DMS 273 treated with DMSO at 0.1 percent for 48 hours (cell line): ENCODE data around the gene ZNF764.
"Not testable (repeated sequence)": the region's sequence is repeated elsewhere in the genome, so short reads cannot be mapped to it uniquely, and the experiment has no call there.

Experiments
- DNase-seq: peaks from one replicate; lab custom pipeline; 2025; lab: John Stamatoyannopoulos, UW

The ZNF764 gene

GRCh38 chr16:30557957-30558788, at the start of gene ZNF764:
TSS of gene ZNF764 (minus strand) at chr16:30558374. CDS start at chr16:30558182, 192 bp downstream.
- DNase-seq: peak; percentile 95

GRCh38 chr16:30606004-30606403, 47.8 kb upstream of the ZNF764 start:
- DNase-seq: no peak

- no peak for DNase-seq
Measured at GRCh38 chr16:30605158-30605557, 47.0 kb upstream of the ZNF764 start.

GRCh38 chr16:30604316-30604947, 46.3 kb upstream of the ZNF764 start:
- no peak for DNase-seq

GRCh38 chr16:30603945-30604315, 45.8 kb upstream of the ZNF764 start:
- DNase-seq: no peak

- DNase-seq: no peak
Measured at GRCh38 chr16:30602616-30603277, 44.6 kb upstream of the ZNF764 start.

- no peak for DNase-seq
Measured at GRCh38 chr16:30601966-30602365, 43.8 kb upstream of the ZNF764 start.

GRCh38 chr16:30600929-30601328, 42.8 kb upstream of the ZNF764 start:
- no peak for DNase-seq

- DNase-seq: no peak
Measured at GRCh38 chr16:30600215-30600614, 42.0 kb upstream of the ZNF764 start.

- no peak for DNase-seq
Measured at GRCh38 chr16:30592871-30593270, 34.7 kb upstream of the ZNF764 start.

GRCh38 chr16:30590869-30591268, 32.7 kb upstream of the ZNF764 start:
- not testable (repeated sequence) for DNase-seq

GRCh38 chr16:30589582-30589981, 31.4 kb upstream of the ZNF764 start:
- not testable (repeated sequence) for DNase-seq

GRCh38 chr16:30588651-30589050, 30.5 kb upstream of the ZNF764 start:
- DNase-seq: no peak

GRCh38 chr16:30585400-30586191, 27.4 kb upstream of the ZNF764 start, which contains the start of gene ZNF785:
TSS of gene ZNF785 (minus strand) at chr16:30585697. CDS start at chr16:30585611, 86 bp downstream.
- DNase-seq: peak; percentile 96

- DNase-seq: no peak
Measured at GRCh38 chr16:30585022-30585399, 26.8 kb upstream of the ZNF764 start.

GRCh38 chr16:30582611-30583340, 24.6 kb upstream of the ZNF764 start:
- DNase-seq: no peak

- DNase-seq: no peak
Measured at GRCh38 chr16:30581457-30581856, 23.3 kb upstream of the ZNF764 start.

GRCh38 chr16:30574678-30575077, 16.5 kb upstream of the ZNF764 start:
- no peak for DNase-seq

- DNase-seq: peak; percentile 94
Measured at GRCh38 chr16:30571445-30572322, 13.5 kb upstream of the ZNF764 start, which contains the start of gene ZNF688. TSS of gene ZNF688 (minus strand) at chr16:30571714. CDS start at chr16:30571629, 85 bp downstream.
